ENCODE results near the gene PADI1.

DNA sequence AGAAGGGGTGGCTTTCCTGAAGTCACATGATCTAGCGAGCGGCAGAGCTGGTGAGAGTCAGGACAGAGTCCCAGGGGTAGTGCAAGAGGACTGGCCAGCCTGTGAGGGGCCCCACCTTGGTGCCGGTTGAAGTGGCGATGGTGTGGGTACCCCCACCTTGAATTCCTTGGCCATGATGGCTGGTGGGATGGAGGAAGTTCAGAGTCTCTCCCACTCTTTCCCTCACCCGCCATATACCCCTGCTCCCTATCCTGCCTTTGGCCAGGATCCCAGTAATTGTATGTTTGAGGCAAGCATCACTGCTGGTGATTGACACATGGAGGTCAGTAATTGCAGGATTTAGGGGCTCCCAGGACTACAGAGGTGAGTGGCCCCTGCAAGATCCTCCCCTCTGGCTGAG lies 55.8 kb downstream of the PADI1 start:
- TF ChIP-seq, protein P1, sequence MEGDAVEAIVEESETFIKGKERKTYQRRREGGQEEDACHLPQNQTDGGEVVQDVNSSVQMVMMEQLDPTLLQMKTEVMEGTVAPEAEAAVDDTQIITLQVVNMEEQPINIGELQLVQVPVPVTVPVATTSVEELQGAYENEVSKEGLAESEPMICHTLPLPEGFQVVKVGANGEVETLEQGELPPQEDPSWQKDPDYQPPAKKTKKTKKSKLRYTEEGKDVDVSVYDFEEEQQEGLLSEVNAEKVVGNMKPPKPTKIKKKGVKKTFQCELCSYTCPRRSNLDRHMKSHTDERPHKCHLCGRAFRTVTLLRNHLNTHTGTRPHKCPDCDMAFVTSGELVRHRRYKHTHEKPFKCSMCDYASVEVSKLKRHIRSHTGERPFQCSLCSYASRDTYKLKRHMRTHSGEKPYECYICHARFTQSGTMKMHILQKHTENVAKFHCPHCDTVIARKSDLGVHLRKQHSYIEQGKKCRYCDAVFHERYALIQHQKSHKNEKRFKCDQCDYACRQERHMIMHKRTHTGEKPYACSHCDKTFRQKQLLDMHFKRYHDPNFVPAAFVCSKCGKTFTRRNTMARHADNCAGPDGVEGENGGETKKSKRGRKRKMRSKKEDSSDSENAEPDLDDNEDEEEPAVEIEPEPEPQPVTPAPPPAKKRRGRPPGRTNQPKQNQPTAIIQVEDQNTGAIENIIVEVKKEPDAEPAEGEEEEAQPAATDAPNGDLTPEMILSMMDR (IDR thresholded peaks at IDR 0.05), result no peak
- no peak for TF ChIP-seq POLR2A (IDR thresholded peaks at IDR 0.05)
